Chondrocyte (in vitro differentiated cells): ENCODE results near the gene FAM72A. TPM values are rescaled to one million over a fixed set of nuclear protein-coding genes. Genes with fewer than 3 reads are reported as not detected.
"Not testable (repeated sequence)": the region's sequence is repeated elsewhere in the genome, so short reads cannot be mapped to it uniquely, and the experiment has no call there.

Source experiments
- DNase-seq: peaks from one replicate; pipeline ENCODE4 v3.0.0; 2021; ENCODE audit warnings: mixed read lengths, low spot score
- H3K27ac Mint-ChIP-seq: one replicate; pipeline ENCODE4 v1.8.0; 2021; ENCODE audit warnings: mild to moderate bottlenecking, moderate library complexity, mixed read lengths; ENCODE audit not compliant: unreplicated experiment
- H3K27me3 Mint-ChIP-seq: 2 replicates; pipeline ENCODE4 v1.8.0; 2021; ENCODE audit warnings: low read depth, mixed read lengths
- H3K36me3 Mint-ChIP-seq: 2 replicates; pipeline ENCODE4 v1.8.0; 2021; ENCODE audit warnings: low read depth, mixed read lengths
- H3K4me1 Mint-ChIP-seq: 2 replicates; pipeline ENCODE4 v1.8.0; 2021; ENCODE audit warnings: low read depth, mild to moderate bottlenecking, mixed read lengths
- H3K4me3 Mint-ChIP-seq: one replicate; pipeline ENCODE4 v1.8.0; 2021; ENCODE audit warnings: mild to moderate bottlenecking, moderate library complexity, mixed read lengths; ENCODE audit not compliant: unreplicated experiment
- H3K9me3 Mint-ChIP-seq: 2 replicates; pipeline ENCODE4 v1.8.0; 2021; ENCODE audit warnings: low read depth, mixed read lengths
- CTCF ChIP-seq: fragments of 200-600 bp; sonication (generic); IDR thresholded peaks from 2 replicates; pipeline ENCODE4 v1.5.0; 2021; ENCODE audit warnings: antibody characterized with exemption, mild to moderate bottlenecking, moderate library complexity
- total RNA-seq: library from RNA; stranded (reverse); gene quantifications from 3 replicates; pipeline ENCODE4 v1.2.1, GENCODE V29; 2021

Gene FAM72A
- total RNA-seq, 1 donor from 2014 or later, result 1.9 TPM

GRCh38 chr1:206175459-206176113, 27.1 kb downstream of the FAM72A start:
- not testable (repeated sequence) for DNase-seq, H3K9me3 Mint-ChIP-seq, H3K27me3 Mint-ChIP-seq, H3K36me3 Mint-ChIP-seq, H3K4me3 Mint-ChIP-seq
- TF ChIP-seq CTCF, result peak; percentile 28
- Mint-ChIP-seq H3K27ac (peak overlapping the region; percentile 32), H3K4me1 (peaks cover 11% of the 10 kb centered on the region)

- DNase-seq, H3K27ac Mint-ChIP-seq, H3K9me3 Mint-ChIP-seq, H3K4me3 Mint-ChIP-seq, H3K27me3 Mint-ChIP-seq, H3K36me3 Mint-ChIP-seq: not testable (repeated sequence)
- peaks cover 11% of the 10 kb centered on the region for H3K4me1 Mint-ChIP-seq
- TF ChIP-seq CTCF, result peak; percentile 65
Observed at GRCh38 chr1:206174182-206174868, 28.3 kb downstream of the FAM72A start.

GRCh38 chr1:206173110-206173719, 29.4 kb downstream of the FAM72A start:
- not testable (repeated sequence) for H3K27me3 Mint-ChIP-seq, H3K4me1 Mint-ChIP-seq, H3K27ac Mint-ChIP-seq, H3K36me3 Mint-ChIP-seq, H3K4me3 Mint-ChIP-seq, DNase-seq, H3K9me3 Mint-ChIP-seq

- not testable (repeated sequence) for H3K27me3 Mint-ChIP-seq, H3K4me1 Mint-ChIP-seq, H3K27ac Mint-ChIP-seq, H3K4me3 Mint-ChIP-seq, H3K9me3 Mint-ChIP-seq, H3K36me3 Mint-ChIP-seq, DNase-seq
Observed at GRCh38 chr1:206169794-206170193, 32.8 kb downstream of the FAM72A start.

GRCh38 chr1:206167350-206168029, 35.1 kb downstream of the FAM72A start:
- not testable (repeated sequence) for H3K9me3 Mint-ChIP-seq, H3K4me1 Mint-ChIP-seq, H3K27me3 Mint-ChIP-seq, H3K36me3 Mint-ChIP-seq, H3K4me3 Mint-ChIP-seq, DNase-seq, H3K27ac Mint-ChIP-seq
- TF ChIP-seq CTCF, result peak; percentile 66

GRCh38 chr1:206145771-206146290, 56.8 kb downstream of the FAM72A start:
- Mint-ChIP-seq H3K27me3 (peaks cover 24% of the 10 kb centered on the region), H3K4me3 (no peak overlapping the region), H3K27ac (no peak overlapping the region), H3K4me1 (no peaks in the 10 kb centered on the region), H3K9me3 (peaks cover 7% of the 10 kb centered on the region), H3K36me3 (no peaks in the 10 kb centered on the region)
- no peak for DNase-seq
- TF ChIP-seq CTCF, result no peak
